Endothelial cell of umbilical vein (primary cell): ENCODE results near the gene CLCN4. TPM values are rescaled to one million over a fixed set of nuclear protein-coding genes. Genes with fewer than 3 reads are reported as not detected.

ENCODE experiments used
- BruUV-seq: library from RNA; stranded (reverse); fragments of 400-500 nt; replicated peaks from 2 replicates; lab custom pipeline; 2021; lab: Mats Ljungman, UMichigan
- CTCF ChIA-PET: fragments of 300-600, 350-600 bp; sonication (Branson Sonifier 250); formaldehyde crosslinking; loops from one replicate; lab custom pipeline; 2021; ENCODE audit warnings: antibody characterized with exemption, inconsistent platforms; lab: Charles Lee
- POLR2A ChIA-PET: fragments of 300-600, 350-600 bp; sonication (Branson Sonifier 250); formaldehyde crosslinking; loops from one replicate; lab custom pipeline; 2021; ENCODE audit warnings: antibody characterized with exemption, inconsistent platforms; lab: Charles Lee
- DNase-seq: peaks from one replicate; pipeline ENCODE4 v3.0.0-alpha.2; 2011; ENCODE audit warnings: low read depth, low spot score
- FAIRE-seq: peaks from 2 replicates; lab custom pipeline; 2011; peaks lifted over from hg19 to GRCh38; lab: Jason Lieb, UNC
- H2AFZ ChIP-seq: 2 replicates; pipeline ENCODE4 v1.6.0; 2012; ENCODE audit warnings: low read depth, low read length, control low read depth, inconsistent platforms
- H3K27ac ChIP-seq: 2 replicates; pipeline ENCODE4 v1.5.1; 2011; ENCODE audit warnings: low read depth, mild to moderate bottlenecking, control low read depth, low read length, moderate library complexity; ENCODE audit not compliant: insufficient read depth
- H3K27me3 ChIP-seq, 2 experiments: 2 replicates each; pipeline versions ENCODE4 v1.6.0 to v1.6.1; 2011; ENCODE audit warnings: low read length in 2 of 2, mixed read lengths in 1 of 2; ENCODE audit not compliant: control insufficient read depth in 2 of 2, insufficient read depth in 2 of 2
- H3K36me3 ChIP-seq, 2 experiments: 2 replicates in 1 of 2; 3 replicates in 1 of 2; pipeline ENCODE4 v1.5.1; 2011; ENCODE audit warnings: low read length in 2 of 2, mild to moderate bottlenecking in 1 of 2, moderate library complexity in 1 of 2; ENCODE audit not compliant: control insufficient read depth in 2 of 2, insufficient read depth in 2 of 2; ENCODE audit errors: extremely low read depth in 1 of 2
- H3K4me1 ChIP-seq: 3 replicates; pipeline ENCODE4 v1.5.1; 2011; ENCODE audit warnings: mild to moderate bottlenecking, low read length; ENCODE audit not compliant: control insufficient read depth, insufficient read depth; ENCODE audit errors: extremely low read depth
- H3K4me2 ChIP-seq: 2 replicates; pipeline ENCODE4 v1.6.1; 2011; ENCODE audit warnings: low read length, control low read depth, mixed read lengths; ENCODE audit not compliant: insufficient read depth
- H3K4me3 ChIP-seq, 3 experiments: fragments of 200-600 bp in 1 of 3; sonication (generic), shearing (Covaris generic) in 1 of 3; replicated peaks in 1 of 3; 2 replicates each; pipeline ENCODE4 v1.5.1; 2011 to 2016; ENCODE audit warnings: control low read depth in 3 of 3, low read length in 3 of 3, mild to moderate bottlenecking in 2 of 3, inconsistent platforms in 1 of 3, low read depth in 1 of 3, moderate library complexity in 1 of 3; ENCODE audit not compliant: insufficient read depth in 1 of 3
- H3K79me2 ChIP-seq: 2 replicates; pipeline ENCODE4 v1.6.0; 2012; ENCODE audit warnings: low read length, inconsistent platforms; ENCODE audit not compliant: control insufficient read depth, insufficient read depth
- H3K9ac ChIP-seq: replicated peaks from 2 replicates; pipeline ENCODE3; 2011; ENCODE audit warnings: low read length, control low read depth; ENCODE audit not compliant: insufficient read depth; ENCODE audit errors: extremely low read depth
- H3K9me1 ChIP-seq: replicated peaks from 3 replicates; pipeline ENCODE4 v1.6.0; 2011; ENCODE audit warnings: mild to moderate bottlenecking, low read length; ENCODE audit not compliant: control insufficient read depth, insufficient read depth; ENCODE audit errors: extremely low read depth
- H3K9me3 ChIP-seq: replicated peaks from 2 replicates; pipeline ENCODE4 v1.5.1; 2012; ENCODE audit warnings: low read length, inconsistent platforms; ENCODE audit not compliant: control insufficient read depth, insufficient read depth
- H4K20me1 ChIP-seq: replicated peaks from 2 replicates; pipeline ENCODE3; 2011; ENCODE audit warnings: mild to moderate bottlenecking, low read length; ENCODE audit not compliant: control insufficient read depth, insufficient read depth; ENCODE audit errors: extremely low read depth
- EZH2 ChIP-seq: IDR thresholded peaks from 2 replicates; pipeline ENCODE4 v1.6.1; 2012; ENCODE audit warnings: borderline replicate concordance, low read depth, mild to moderate bottlenecking, moderate library complexity, low read length, inconsistent platforms; ENCODE audit not compliant: severe bottlenecking
- FOS ChIP-seq: IDR thresholded peaks from 2 replicates; pipeline ENCODE4 v1.6.1; 2011; ENCODE audit warnings: mild to moderate bottlenecking, low read length, moderate library complexity, borderline replicate concordance; ENCODE audit not compliant: insufficient read depth
- GATA2 ChIP-seq: IDR thresholded peaks from 2 replicates; pipeline ENCODE4 v1.7.0; 2011; ENCODE audit warnings: low read depth, mild to moderate bottlenecking, moderate library complexity, mixed read lengths, low read length; ENCODE audit not compliant: insufficient read length, insufficient read depth
- JUN ChIP-seq: IDR thresholded peaks from 2 replicates; pipeline ENCODE4 v1.6.1; 2011; ENCODE audit warnings: borderline replicate concordance, low read depth; ENCODE audit not compliant: insufficient read length, insufficient read depth
- MYC ChIP-seq: IDR thresholded peaks from one replicate; pipeline ENCODE4 v1.6.1; 2011; ENCODE audit warnings: mild to moderate bottlenecking, low read depth, low read length
- POLR2A ChIP-seq: IDR thresholded peaks from 2 replicates; pipeline ENCODE4 v1.6.1; 2012; ENCODE audit warnings: low read depth, mild to moderate bottlenecking, control low read depth, low read length
- POLR2AphosphoS5 ChIP-seq: IDR thresholded peaks from 2 replicates; pipeline ENCODE4 v1.6.1; 2012; ENCODE audit warnings: low read depth, mild to moderate bottlenecking, control low read depth, low read length, moderate library complexity; ENCODE audit not compliant: insufficient read depth
- dilution Hi-C: fragments of 300-500 bp; cut with MboI; formaldehyde crosslinking; loops from one replicate; pipeline ENCODE4 v1.15.0; 2019; ENCODE audit warnings: low sequenced_read_pairs; ENCODE audit not compliant: extremely low pct_ligation_motif_present
- intact Hi-C: fragments of 100-400 bp; cut with micrococcal nuclease; formaldehyde crosslinking; loops from one replicate; pipeline ENCODE4 v1.10.0; 2022
- polyA plus RNA-seq, 4 experiments: library from polyadenylated mRNA; depleted of rRNA in 3 of 4; stranded (reverse) in 3 of 4; unstranded in 1 of 4; fragments of >200 nt; gene quantifications; 2 replicates each; pipeline versions ENCODE4 v1.2.1 to v1.2.3, GENCODE V29; 2011 to 2012; ENCODE audit warnings: missing spikeins in 1 of 4
- total RNA-seq: library from RNA; stranded (reverse); gene quantifications from 2 replicates; pipeline ENCODE4 v1.2.3, GENCODE V29; 2021
- TF ChIP-seq, protein P1 (sequence below), 2 donors: IDR thresholded peaks; 1 replicate in 1 of 2; 2 replicates in 1 of 2; pipeline ENCODE4 v1.5.1; 2011; ENCODE audit warnings: low read length in 2 of 2, mild to moderate bottlenecking in 2 of 2, moderate library complexity in 2 of 2, control low read depth in 1 of 2, inconsistent platforms in 1 of 2, low read depth in 1 of 2; ENCODE audit not compliant: insufficient read depth in 1 of 2; ENCODE audit errors: extremely low read depth in 1 of 2
- TF ChIP-seq, protein P2 (sequence below): IDR thresholded peaks from 2 replicates; pipeline ENCODE4 v1.6.1; 2011; ENCODE audit not compliant: insufficient read depth, insufficient read length

The CLCN4 gene
- total and polyA plus RNA-seq, 2 donors (not counting 3 experiments of a cell fraction or from before 2014, with no cell fraction given), result 7.6 to 19.8 TPM

DNA sequence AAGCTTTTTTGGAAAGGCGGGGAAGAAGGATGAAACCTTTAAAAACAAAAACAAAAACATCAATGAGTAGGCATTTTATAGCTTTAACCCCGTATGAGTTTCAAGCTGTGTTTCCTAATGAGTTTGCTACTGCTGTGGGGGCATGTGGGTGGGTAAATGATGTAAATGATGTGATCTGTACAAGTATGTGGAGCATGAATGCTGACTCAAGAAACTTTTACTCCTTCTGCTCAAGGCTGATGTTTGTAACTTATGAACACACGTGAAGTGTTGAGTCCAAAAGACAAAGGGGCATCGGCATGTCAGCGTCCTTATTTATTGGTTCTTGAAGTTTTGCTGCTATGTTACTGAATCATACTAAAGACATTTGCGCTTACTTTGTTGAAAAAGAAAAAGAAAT, 76.9 kb downstream of the CLCN4 start:
- no peak for DNase-seq
- H3K4me1 ChIP-seq, result no peaks in the 10 kb centered on the region
- H3K36me3 ChIP-seq, result no peaks in the 10 kb centered on the region
- dilution Hi-C loops, result no loop called here
- ChIA-PET CTCF (no interaction called here), POLR2A (no interaction called here)
- TF ChIP-seq, protein P1, sequence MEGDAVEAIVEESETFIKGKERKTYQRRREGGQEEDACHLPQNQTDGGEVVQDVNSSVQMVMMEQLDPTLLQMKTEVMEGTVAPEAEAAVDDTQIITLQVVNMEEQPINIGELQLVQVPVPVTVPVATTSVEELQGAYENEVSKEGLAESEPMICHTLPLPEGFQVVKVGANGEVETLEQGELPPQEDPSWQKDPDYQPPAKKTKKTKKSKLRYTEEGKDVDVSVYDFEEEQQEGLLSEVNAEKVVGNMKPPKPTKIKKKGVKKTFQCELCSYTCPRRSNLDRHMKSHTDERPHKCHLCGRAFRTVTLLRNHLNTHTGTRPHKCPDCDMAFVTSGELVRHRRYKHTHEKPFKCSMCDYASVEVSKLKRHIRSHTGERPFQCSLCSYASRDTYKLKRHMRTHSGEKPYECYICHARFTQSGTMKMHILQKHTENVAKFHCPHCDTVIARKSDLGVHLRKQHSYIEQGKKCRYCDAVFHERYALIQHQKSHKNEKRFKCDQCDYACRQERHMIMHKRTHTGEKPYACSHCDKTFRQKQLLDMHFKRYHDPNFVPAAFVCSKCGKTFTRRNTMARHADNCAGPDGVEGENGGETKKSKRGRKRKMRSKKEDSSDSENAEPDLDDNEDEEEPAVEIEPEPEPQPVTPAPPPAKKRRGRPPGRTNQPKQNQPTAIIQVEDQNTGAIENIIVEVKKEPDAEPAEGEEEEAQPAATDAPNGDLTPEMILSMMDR (IDR thresholded peaks at IDR 0.05; ENCODE audit: extremely low read depth in 1 of 2, insufficient read depth in 1 of 2, low read depth in 1 of 2, low read length in 2 of 2), result no peak
- TF ChIP-seq POLR2A (no peak), FOS (no peak), GATA2 (no peak), POLR2AphosphoS5 (no peak), EZH2 (no peak), MYC (no peak), JUN (no peak)
- TF ChIP-seq, protein P2, sequence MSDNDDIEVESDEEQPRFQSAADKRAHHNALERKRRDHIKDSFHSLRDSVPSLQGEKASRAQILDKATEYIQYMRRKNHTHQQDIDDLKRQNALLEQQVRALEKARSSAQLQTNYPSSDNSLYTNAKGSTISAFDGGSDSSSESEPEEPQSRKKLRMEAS, result no peak
- H3K4me3 ChIP-seq, result no peak overlapping the region
- H3K27ac ChIP-seq, result no peak overlapping the region
- no peaks in the 10 kb centered on the region for H3K79me2 ChIP-seq
- intact Hi-C loops, result no loop called here
- no peaks in the 10 kb centered on the region for H3K27me3 ChIP-seq
- H2AFZ ChIP-seq, result no peak overlapping the region
- no peaks in the 10 kb centered on the region for H3K9me1 ChIP-seq
- no peaks in the 10 kb centered on the region for H3K9me3 ChIP-seq
- no peak for FAIRE-seq
- no peak overlapping the region for H3K4me2 ChIP-seq
- H3K9ac ChIP-seq, result no peak overlapping the region
- H4K20me1 ChIP-seq, result no peaks in the 10 kb centered on the region
- BruUV-seq, result no TSS peak
